Measurements from ENCODE around the gene NANS.
"Not testable (repeated sequence)": the region's sequence is repeated elsewhere in the genome, so short reads cannot be mapped to it uniquely, and the experiment has no call there.

Gene NANS

GRCh38 chr9:98070704-98071103 is 14.2 kb downstream of the NANS start:
- no peak overlapping the region for H3K4me3 ChIP-seq (ENCODE audit: low read depth, low read length)
- no peak for DNase-seq (ENCODE audit: low read depth)

- no peak overlapping the region for H3K4me3 ChIP-seq (ENCODE audit: low read depth, low read length)
- no peak for DNase-seq (ENCODE audit: low read depth)
Observed at GRCh38 chr9:98071737-98072136, 15.2 kb downstream of the NANS start.

- DNase-seq (ENCODE audit: low read depth) = no peak
- no peak overlapping the region for H3K4me3 ChIP-seq (ENCODE audit: low read depth, low read length)
Observed at GRCh38 chr9:98074115-98074990, 17.8 kb downstream of the NANS start.

- H3K4me3 ChIP-seq (ENCODE audit: low read depth, low read length) = no peak overlapping the region
- peak; percentile 52 for DNase-seq (ENCODE audit: low read depth)
Observed at GRCh38 chr9:98075332-98075805, 18.8 kb downstream of the NANS start.

- H3K4me3 ChIP-seq (ENCODE audit: low read depth, low read length); DNase-seq (ENCODE audit: low read depth): not testable (repeated sequence)
Observed at GRCh38 chr9:98076514-98076890, 20.0 kb downstream of the NANS start.

- DNase-seq (ENCODE audit: low read depth) = no peak
Observed at GRCh38 chr9:98078895-98079294, 22.4 kb downstream of the NANS start.

GRCh38 chr9:98080326-98080725 is 23.8 kb downstream of the NANS start:
- H3K4me3 ChIP-seq (ENCODE audit: low read depth, low read length) = no peak overlapping the region
- DNase-seq (ENCODE audit: low read depth) = no peak

More at GRCh38 chr9:98078895-98079294, 22.4 kb downstream of the NANS start:
- no peak overlapping the region for H3K4me3 ChIP-seq (ENCODE audit: low read depth, low read length)

- no peak for DNase-seq (ENCODE audit: low read depth)
- H3K4me3 ChIP-seq (ENCODE audit: low read depth, low read length) = no peak overlapping the region
Observed at GRCh38 chr9:98080780-98081179, 24.2 kb downstream of the NANS start.

- peak; percentile 25 for DNase-seq (ENCODE audit: low read depth)
- no peak overlapping the region for H3K4me3 ChIP-seq (ENCODE audit: low read depth, low read length)
Observed at GRCh38 chr9:98081477-98082219, 25.1 kb downstream of the NANS start.

- no peak overlapping the region for H3K4me3 ChIP-seq (ENCODE audit: low read depth, low read length)
- no peak for DNase-seq (ENCODE audit: low read depth)
Observed at GRCh38 chr9:98083061-98083501, 26.5 kb downstream of the NANS start.

- H3K4me3 ChIP-seq (ENCODE audit: low read depth, low read length) = no peak overlapping the region
- no peak for DNase-seq (ENCODE audit: low read depth)
Observed at GRCh38 chr9:98083566-98084183, 27.1 kb downstream of the NANS start.

- H3K4me3 ChIP-seq (ENCODE audit: low read depth, low read length) = no peak overlapping the region
- DNase-seq (ENCODE audit: low read depth) = no peak
Observed at GRCh38 chr9:98084396-98084795, 27.9 kb downstream of the NANS start.

- no peak for DNase-seq (ENCODE audit: low read depth)
- no peak overlapping the region for H3K4me3 ChIP-seq (ENCODE audit: low read depth, low read length)
Observed at GRCh38 chr9:98085058-98085457, 28.5 kb downstream of the NANS start.

- no peak overlapping the region for H3K4me3 ChIP-seq (ENCODE audit: low read depth, low read length)
- DNase-seq (ENCODE audit: low read depth) = no peak
Observed at GRCh38 chr9:98085944-98086343, 29.4 kb downstream of the NANS start.

- H3K4me3 ChIP-seq (ENCODE audit: low read depth, low read length) = no peak overlapping the region
- no peak for DNase-seq (ENCODE audit: low read depth)
Observed at GRCh38 chr9:98086461-98086860, 29.9 kb downstream of the NANS start.

- peak; percentile 20 for DNase-seq (ENCODE audit: low read depth)
Observed at GRCh38 chr9:98087420-98088354, 31.2 kb downstream of the NANS start.

GRCh38 chr9:98090674-98091073 is 34.1 kb downstream of the NANS start:
- not testable (repeated sequence) for DNase-seq (ENCODE audit: low read depth); H3K4me3 ChIP-seq (ENCODE audit: low read depth, low read length)

More at GRCh38 chr9:98087420-98088354, 31.2 kb downstream of the NANS start:
- peak overlapping the region; percentile 43 for H3K4me3 ChIP-seq (ENCODE audit: low read depth, low read length)

- H3K4me3 ChIP-seq (ENCODE audit: low read depth, low read length) = no peak overlapping the region
- DNase-seq (ENCODE audit: low read depth) = peak; percentile 19
Observed at GRCh38 chr9:98091735-98092612, 35.4 kb downstream of the NANS start.

Data from skeletal muscle cell (primary cell).